Astrocyte (in vitro differentiated cells and primary cell): Measurements from ENCODE around the gene CTDSPL.

Experiments used
- CTCF ChIP-seq: IDR thresholded peaks from 2 replicates; pipeline ENCODE4 v1.5.1; 2011; ENCODE audit warnings: low read depth, mild to moderate bottlenecking, inconsistent platforms, low read length, moderate library complexity; ENCODE audit not compliant: insufficient read depth
- EZH2 ChIP-seq: IDR thresholded peaks from 2 replicates; pipeline ENCODE4 v1.6.1; 2012; ENCODE audit warnings: mild to moderate bottlenecking, low read length, inconsistent platforms; ENCODE audit not compliant: insufficient read depth

GRCh38 chr3:38022301-38022700 lies 160.6 kb downstream of the CTDSPL start:
- TF ChIP-seq EZH2 (no peak), CTCF (no peak)
